HEK293 (cell line): Measurements from ENCODE around the gene PI4KA.

Experiments
- ATF2 ChIP-seq: fragments of 450-650 bp; formaldehyde crosslinking; IDR thresholded peaks from 2 replicates; pipeline ENCODE4 v1.5.1; 2016; ENCODE audit warnings: missing biosample characterization, missing genetic modification characterization, low read depth
- GFI1B ChIP-seq: fragments of 450-650 bp; formaldehyde crosslinking; IDR thresholded peaks from 2 replicates; pipeline ENCODE4 v1.5.1; 2016; ENCODE audit warnings: missing biosample characterization, missing genetic modification characterization
- HIC1 ChIP-seq: fragments of 450-650 bp; formaldehyde crosslinking; IDR thresholded peaks from 2 replicates; pipeline ENCODE4 v1.5.1; 2016; ENCODE audit warnings: missing biosample characterization, missing genetic modification characterization
- IKZF3 ChIP-seq: fragments of 450-650 bp; IDR thresholded peaks from 2 replicates; pipeline ENCODE4 v1.5.0; 2018; ENCODE audit warnings: missing biosample characterization, mild to moderate bottlenecking, missing genetic modification characterization, moderate library complexity
- OSR2 ChIP-seq: fragments of 450-650 bp; formaldehyde crosslinking; IDR thresholded peaks from 2 replicates; pipeline ENCODE4 v1.5.1; 2016; ENCODE audit warnings: missing biosample characterization, missing genetic modification characterization
- ZEB2 ChIP-seq: fragments of 450-650 bp; formaldehyde crosslinking; IDR thresholded peaks from 2 replicates; pipeline ENCODE4 v1.5.1; 2016; ENCODE audit warnings: missing biosample characterization, missing genetic modification characterization
- ZFHX2 ChIP-seq: fragments of 450-650 bp; formaldehyde crosslinking; conservative IDR thresholded peaks from 2 replicates; pipeline ENCODE4 v1.5.1; 2016; ENCODE audit warnings: missing biosample characterization, missing genetic modification characterization
- ZNF114 ChIP-seq: fragments of 450-650 bp; formaldehyde crosslinking; IDR thresholded peaks from 2 replicates; pipeline ENCODE4 v1.5.0; 2017; ENCODE audit warnings: missing biosample characterization, missing genetic modification characterization
- ZNF132 ChIP-seq: fragments of 450-650 bp; formaldehyde crosslinking; IDR thresholded peaks from 2 replicates; pipeline ENCODE4 v1.5.1; 2017; ENCODE audit warnings: missing biosample characterization, missing genetic modification characterization, borderline replicate concordance
- ZNF133 ChIP-seq: fragments of 450-650 bp; formaldehyde crosslinking; IDR thresholded peaks from 2 replicates; pipeline ENCODE4 v1.5.1; 2016; ENCODE audit warnings: missing biosample characterization, missing genetic modification characterization
- ZNF138 ChIP-seq: fragments of 450-650 bp; formaldehyde crosslinking; IDR thresholded peaks from 2 replicates; pipeline ENCODE4 v1.5.1; 2016; ENCODE audit warnings: missing biosample characterization, missing genetic modification characterization, borderline replicate concordance
- ZNF24 ChIP-seq: fragments of 450-650 bp; formaldehyde crosslinking; IDR thresholded peaks from 2 replicates; pipeline ENCODE4 v1.5.1; 2016; ENCODE audit warnings: missing biosample characterization, missing genetic modification characterization
- ZNF26 ChIP-seq: fragments of 450-650 bp; formaldehyde crosslinking; IDR thresholded peaks from 2 replicates; pipeline ENCODE4 v1.5.1; 2016; ENCODE audit warnings: missing biosample characterization, missing genetic modification characterization
- ZNF292 ChIP-seq: fragments of 450-650 bp; formaldehyde crosslinking; IDR thresholded peaks from 2 replicates; pipeline ENCODE4 v1.5.1; 2016; ENCODE audit warnings: low read depth, missing biosample characterization, missing genetic modification characterization, borderline replicate concordance
- ZNF311 ChIP-seq: fragments of 450-650 bp; formaldehyde crosslinking; IDR thresholded peaks from 2 replicates; pipeline ENCODE4 v1.5.1; 2017; ENCODE audit warnings: missing biosample characterization, missing genetic modification characterization, borderline replicate concordance
- ZNF37A ChIP-seq: fragments of 450-650 bp; IDR thresholded peaks from 2 replicates; pipeline ENCODE4 v1.5.1; 2018; ENCODE audit warnings: missing biosample characterization, missing genetic modification characterization
- ZNF398 ChIP-seq: fragments of 450-650 bp; formaldehyde crosslinking; IDR thresholded peaks from 2 replicates; pipeline ENCODE4 v1.5.1; 2017; ENCODE audit warnings: missing biosample characterization, missing genetic modification characterization
- ZNF433 ChIP-seq: fragments of 450-650 bp; formaldehyde crosslinking; IDR thresholded peaks from 2 replicates; pipeline ENCODE4 v1.5.1; 2016; ENCODE audit warnings: missing biosample characterization, missing genetic modification characterization, low read depth
- ZNF449 ChIP-seq: fragments of 450-650 bp; formaldehyde crosslinking; IDR thresholded peaks from 2 replicates; pipeline ENCODE4 v1.5.1; 2017; ENCODE audit warnings: missing biosample characterization, mild to moderate bottlenecking, missing genetic modification characterization, moderate library complexity
- ZNF518A ChIP-seq: fragments of 450-650 bp; formaldehyde crosslinking; conservative IDR thresholded peaks from 2 replicates; pipeline ENCODE4 v1.5.1; 2016; ENCODE audit warnings: low read depth, missing biosample characterization, missing genetic modification characterization
- ZNF544 ChIP-seq: fragments of 450-650 bp; formaldehyde crosslinking; IDR thresholded peaks from 2 replicates; pipeline ENCODE4 v1.5.0; 2017; ENCODE audit warnings: missing biosample characterization, missing genetic modification characterization
- ZNF596 ChIP-seq: fragments of 450-650 bp; IDR thresholded peaks from 2 replicates; pipeline ENCODE4 v1.5.0; 2018; ENCODE audit warnings: missing biosample characterization, mild to moderate bottlenecking, missing genetic modification characterization, moderate library complexity
- ZNF843 ChIP-seq: fragments of 450-650 bp; formaldehyde crosslinking; IDR thresholded peaks from 2 replicates; pipeline ENCODE4 v1.5.1; 2016; ENCODE audit warnings: missing biosample characterization, missing genetic modification characterization
- ZSCAN4 ChIP-seq: fragments of 450-650 bp; formaldehyde crosslinking; IDR thresholded peaks from 2 replicates; pipeline ENCODE4 v1.5.1; 2017; ENCODE audit warnings: missing biosample characterization, missing genetic modification characterization

The PI4KA gene

GRCh38 chr22:20777420-20778177 lies 81.0 kb downstream of the PI4KA start (continued):
- no peak for TF ChIP-seq ZNF133 (tag by site-specific recombination)
- no peak for TF ChIP-seq ZNF132 (tag by site-specific recombination)
- TF ChIP-seq OSR2 (tag by site-specific recombination), result peak; percentile 49; the same call in 1 of the 2 replicates
- no peak for TF ChIP-seq ZNF114 (tag by site-specific recombination)
- TF ChIP-seq ZNF292 (tag by site-specific recombination), result no peak
- TF ChIP-seq GFI1B (tag by site-specific recombination), result no peak
- TF ChIP-seq HIC1 (tag by site-specific recombination), result no peak
- no peak for TF ChIP-seq ZFHX2
- no peak for TF ChIP-seq ZNF843 (tag by site-specific recombination)
- no peak for TF ChIP-seq ZNF433 (tag by site-specific recombination)
- no peak for TF ChIP-seq ZNF24 (tag by site-specific recombination)
- no peak for TF ChIP-seq ZNF26 (tag by site-specific recombination)
- TF ChIP-seq ZNF311 (tag by site-specific recombination), result no peak
- 0 out of 2 replicates have a peak, but pooled peaks have one; percentile 13 for TF ChIP-seq ZNF398 (tag by site-specific recombination)
- no peak for TF ChIP-seq ZSCAN4 (tag by site-specific recombination)
- no peak for TF ChIP-seq ATF2 (tag by site-specific recombination)
- TF ChIP-seq ZNF518A (tag by site-specific recombination), result no peak
- peak; percentile 90 for TF ChIP-seq ZEB2 (tag by site-specific recombination)
- TF ChIP-seq IKZF3 (tag by site-specific recombination), result peak; percentile 47; the same call in 1 of the 2 replicates
- no peak for TF ChIP-seq ZNF449
- TF ChIP-seq ZNF37A (tag by site-specific recombination), result no peak
- TF ChIP-seq ZNF596 (tag by site-specific recombination), result no peak
- TF ChIP-seq ZNF544, result no peak
- TF ChIP-seq ZNF138 (tag by site-specific recombination), result no peak
